Ascending aorta (tissue), 2 donors: ENCODE results near the gene SPECC1L. TPM values are rescaled to one million over a fixed set of nuclear protein-coding genes. Genes with fewer than 3 reads are reported as not detected.

ENCODE experiments used
- DNase-seq, 2 donors: peaks; one replicate each; pipeline ENCODE4 v3.0.0-alpha.2; 2019; ENCODE audit warnings: low spot score in 2 of 2
- H3K27ac ChIP-seq, 2 donors: fragments of 200-600 bp; sonication (generic); one replicate each; pipeline ENCODE4 v1.5.1; 2016 to 2017; ENCODE audit warnings: mild to moderate bottlenecking in 1 of 2
- H3K27me3 ChIP-seq: fragments of 200-600 bp; sonication (generic); one replicate; pipeline ENCODE4 v1.5.1; 2017
- H3K36me3 ChIP-seq, 2 donors: fragments of 200-600 bp; sonication (generic); one replicate each; pipeline ENCODE4 v1.5.1; 2016
- H3K4me1 ChIP-seq, 2 donors: fragments of 200-600 bp; sonication (generic); one replicate each; pipeline ENCODE4 v1.5.1; 2016 to 2017; ENCODE audit warnings: mild to moderate bottlenecking in 1 of 2
- H3K4me3 ChIP-seq, 2 donors: fragments of 200-600 bp; sonication (generic); one replicate each; pipeline ENCODE4 v1.5.1; 2016 to 2017; ENCODE audit warnings: mild to moderate bottlenecking in 1 of 2
- H3K9me3 ChIP-seq, 2 donors: fragments of 200-600 bp; sonication (generic); one replicate each; pipeline ENCODE4 v1.5.1; 2016
- CTCF ChIP-seq, 3 experiments: fragments of 200-600 bp in 2 of 3; fragments of 450-650 bp in 1 of 3; sonication (generic) in 2 of 3; IDR thresholded peaks; one replicate each; pipeline ENCODE4 v1.5.1; 2016 to 2019; ENCODE audit warnings: antibody characterized with exemption in 3 of 3, mild to moderate bottlenecking in 1 of 3, moderate library complexity in 1 of 3
- intact Hi-C: fragments of 100-400 bp; cut with DNase I; formaldehyde crosslinking; loops from one replicate; pipeline ENCODE4 v1.15.1; 2023
- total RNA-seq: library from RNA; depleted of rRNA; stranded (reverse); fragments of >200 nt; gene quantifications from one replicate; pipeline ENCODE4 v1.1.0, GENCODE V29; 2016

SPECC1L gene
- total RNA-seq, 1 donor from 2014 or later: 66.9 TPM

GRCh38 chr22:24457894-24458420 is 187.3 kb downstream of the SPECC1L start:
- Histone ChIP-seq H3K9me3 (no peaks in the 10 kb centered on the region), H3K4me1 (no peaks in the 10 kb centered on the region), H3K27ac (no peak overlapping the region), H3K36me3 (no peaks in the 10 kb centered on the region), H3K27me3 (no peaks in the 10 kb centered on the region), H3K4me3 (no peak overlapping the region)
- no peak for TF ChIP-seq CTCF (IDR thresholded peaks at IDR 0.05)
- intact Hi-C loops: no loop called here
- no peak for DNase-seq

GRCh38 chr22:24459911-24460310 is 189.3 kb downstream of the SPECC1L start:
- intact Hi-C loops: no loop called here
- Histone ChIP-seq H3K27me3 (no peaks in the 10 kb centered on the region), H3K4me1 (no peaks in the 10 kb centered on the region), H3K27ac (no peak overlapping the region), H3K9me3 (no peaks in the 10 kb centered on the region), H3K4me3 (no peak overlapping the region), H3K36me3 (no peaks in the 10 kb centered on the region)
- TF ChIP-seq CTCF (IDR thresholded peaks at IDR 0.05): no peak
- no peak for DNase-seq

- no peaks in the 10 kb centered on the region for H3K36me3 ChIP-seq
- H3K4me3 ChIP-seq: no peak overlapping the region
- TF ChIP-seq CTCF (IDR thresholded peaks at IDR 0.05): no peak
- no peaks in the 10 kb centered on the region for H3K27me3 ChIP-seq
- H3K4me1 ChIP-seq: no peaks in the 10 kb centered on the region
- intact Hi-C loops: no loop called here
- H3K9me3 ChIP-seq: no peaks in the 10 kb centered on the region
- no peak for DNase-seq
- no peak overlapping the region for H3K27ac ChIP-seq
Observed at GRCh38 chr22:24460418-24461089, 189.9 kb downstream of the SPECC1L start.

- Histone ChIP-seq H3K4me3 (no peak overlapping the region), H3K27me3 (no peaks in the 10 kb centered on the region), H3K4me1 (peaks cover 7 to 9% of the 10 kb centered on the region in 2 donors), H3K27ac (no peak overlapping the region), H3K36me3 (no peaks in the 10 kb centered on the region), H3K9me3 (no peaks in the 10 kb centered on the region)
- no peak for TF ChIP-seq CTCF (IDR thresholded peaks at IDR 0.05)
- intact Hi-C loops: no loop called here
- DNase-seq: no peak
Observed at GRCh38 chr22:24463071-24463760, 192.6 kb downstream of the SPECC1L start.

GRCh38 chr22:24465566-24465965 is 194.9 kb downstream of the SPECC1L start:
- intact Hi-C loops: loop anchor here (2.0 kb wide), 1 partner anchor 49 kb away; no protein-coding TSS in a partner anchor
- no peak overlapping the region for H3K27ac ChIP-seq
- no peaks in the 10 kb centered on the region for H3K36me3 ChIP-seq
- no peak for TF ChIP-seq CTCF (IDR thresholded peaks at IDR 0.05)
- H3K27me3 ChIP-seq: no peaks in the 10 kb centered on the region
- peaks cover 7 to 9% of the 10 kb centered on the region in 2 donors for H3K4me1 ChIP-seq
- H3K4me3 ChIP-seq: no peak overlapping the region
- DNase-seq: no peak
- H3K9me3 ChIP-seq: no peaks in the 10 kb centered on the region
